ENCODE results near the gene DDX17.
"Not testable (repeated sequence)": the region's sequence is repeated elsewhere in the genome, so short reads cannot be mapped to it uniquely, and the experiment has no call there.

DDX17 gene

GRCh38 chr22:38491707-38492348, 14.3 kb downstream of the DDX17 start:
- DNase-seq, result no peak

GRCh38 chr22:38490915-38491314, 15.2 kb downstream of the DDX17 start:
- no peak for DNase-seq

GRCh38 chr22:38490475-38490874, 15.6 kb downstream of the DDX17 start:
- DNase-seq, result no peak

- no peak for DNase-seq
These were observed 16.5 kb downstream of the DDX17 start for GRCh38 chr22:38489561-38490145.

GRCh38 chr22:38489142-38489541, 17.0 kb downstream of the DDX17 start:
- no peak for DNase-seq

GRCh38 chr22:38487946-38488345, 18.2 kb downstream of the DDX17 start:
- no peak for DNase-seq

- no peak for DNase-seq
These were observed 20.3 kb downstream of the DDX17 start for GRCh38 chr22:38485783-38486182.

GRCh38 chr22:38484244-38484643, 21.9 kb downstream of the DDX17 start:
- no peak for DNase-seq

GRCh38 chr22:38482662-38483308, 23.3 kb downstream of the DDX17 start:
- no peak for DNase-seq

- DNase-seq, result no peak
These were observed 24.2 kb downstream of the DDX17 start for GRCh38 chr22:38481871-38482332.

- DNase-seq, result no peak
These were observed 24.8 kb downstream of the DDX17 start for GRCh38 chr22:38481162-38481870.

- DNase-seq, result no peak
These were observed 26.8 kb downstream of the DDX17 start for GRCh38 chr22:38479096-38479837.

GRCh38 chr22:38477585-38477984, 28.5 kb downstream of the DDX17 start:
- DNase-seq, result no peak

- DNase-seq, result no peak
These were observed 32.0 kb downstream of the DDX17 start for GRCh38 chr22:38474003-38474607.

- DNase-seq, result no peak
These were observed 34.9 kb downstream of the DDX17 start for GRCh38 chr22:38471237-38471636.

- not testable (repeated sequence) for DNase-seq
These were observed 35.9 kb downstream of the DDX17 start for GRCh38 chr22:38470179-38470578.

GRCh38 chr22:38469306-38469781, 36.8 kb downstream of the DDX17 start:
- DNase-seq, result no peak

GRCh38 chr22:38468443-38469305, 37.4 kb downstream of the DDX17 start:
- DNase-seq, result no peak

GRCh38 chr22:38467904-38468442, 38.1 kb downstream of the DDX17 start, which contains the start of gene KDELR3:
Gene KDELR3, plus strand, starts transcription at chr22:38468096. Its CDS starts 138 bp downstream, at chr22:38468234.
- peak in 1 of 4 experiments; percentile 14 for DNase-seq

GRCh38 chr22:38467438-38467903, 38.6 kb downstream of the DDX17 start:
- DNase-seq, result no peak

Measured in activated naive CD4-positive, alpha-beta T cell (primary cell).